GM06990 (cell line): Measurements from ENCODE around the gene SLC38A10.

ENCODE experiments used
- DNase-seq: peaks from one replicate; pipeline ENCODE4 v3.0.0-alpha.2; 2011; ENCODE audit not compliant: insufficient read length; ENCODE audit errors: extremely low read depth
- H3K27me3 ChIP-seq: replicated peaks from 2 replicates; pipeline ENCODE4 v1.6.0; 2011; ENCODE audit warnings: low read length; ENCODE audit not compliant: control insufficient read depth, insufficient read depth
- H3K36me3 ChIP-seq: 2 replicates; pipeline ENCODE4 v1.5.1; 2011; ENCODE audit warnings: low read length; ENCODE audit not compliant: control insufficient read depth, insufficient read depth
- H3K4me3 ChIP-seq: replicated peaks from 2 replicates; pipeline ENCODE4 v1.5.1; 2011; ENCODE audit warnings: low read depth, mild to moderate bottlenecking, control low read depth, low read length
- TF ChIP-seq, protein P1 (sequence below): IDR thresholded peaks from 2 replicates; pipeline ENCODE4 v1.5.1; 2011; ENCODE audit warnings: low read length, control low read depth, mild to moderate bottlenecking, inconsistent platforms; ENCODE audit not compliant: insufficient read depth, poor library complexity, severe bottlenecking

SLC38A10 gene

GRCh38 chr17:81299846-81300585 is 4.9 kb upstream of the SLC38A10 start:
- DNase-seq = no peak

DNA sequence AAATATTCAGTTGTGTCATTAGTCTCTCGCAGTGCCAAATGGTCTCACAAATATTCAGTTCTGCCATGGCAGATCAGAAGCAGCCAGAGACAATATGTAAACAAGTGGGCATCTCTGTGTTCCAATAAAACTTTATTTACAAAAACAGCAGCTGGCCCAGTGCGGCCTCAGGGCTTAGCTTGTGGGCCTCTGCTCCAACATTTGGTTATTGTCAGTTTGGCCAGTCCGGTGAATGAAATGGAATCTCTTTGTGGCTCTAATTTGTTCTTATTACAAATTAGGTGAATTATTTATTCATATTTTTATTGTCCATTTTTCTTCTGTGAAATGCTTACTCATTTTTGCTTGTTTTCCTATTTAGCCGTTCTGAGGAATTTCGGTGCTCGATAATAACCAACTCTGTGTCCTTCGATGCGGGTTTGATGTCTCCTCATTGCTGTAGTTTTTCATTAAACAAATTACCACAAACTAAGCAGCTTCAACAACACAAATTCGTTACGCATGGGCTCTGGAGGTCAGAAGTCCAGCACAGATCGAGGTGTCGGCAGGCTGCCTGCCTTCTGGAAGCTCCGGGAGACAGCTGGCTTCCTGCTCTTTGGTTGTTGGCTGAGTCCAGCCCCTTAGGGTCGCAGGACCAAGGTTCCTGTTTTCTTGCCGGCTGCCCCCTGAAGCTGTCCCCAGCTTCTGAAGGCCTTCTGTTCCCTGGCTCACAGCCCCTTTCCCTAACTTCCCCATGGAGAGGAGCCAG is 4.1 kb upstream of the SLC38A10 start:
- TF ChIP-seq, protein P1, sequence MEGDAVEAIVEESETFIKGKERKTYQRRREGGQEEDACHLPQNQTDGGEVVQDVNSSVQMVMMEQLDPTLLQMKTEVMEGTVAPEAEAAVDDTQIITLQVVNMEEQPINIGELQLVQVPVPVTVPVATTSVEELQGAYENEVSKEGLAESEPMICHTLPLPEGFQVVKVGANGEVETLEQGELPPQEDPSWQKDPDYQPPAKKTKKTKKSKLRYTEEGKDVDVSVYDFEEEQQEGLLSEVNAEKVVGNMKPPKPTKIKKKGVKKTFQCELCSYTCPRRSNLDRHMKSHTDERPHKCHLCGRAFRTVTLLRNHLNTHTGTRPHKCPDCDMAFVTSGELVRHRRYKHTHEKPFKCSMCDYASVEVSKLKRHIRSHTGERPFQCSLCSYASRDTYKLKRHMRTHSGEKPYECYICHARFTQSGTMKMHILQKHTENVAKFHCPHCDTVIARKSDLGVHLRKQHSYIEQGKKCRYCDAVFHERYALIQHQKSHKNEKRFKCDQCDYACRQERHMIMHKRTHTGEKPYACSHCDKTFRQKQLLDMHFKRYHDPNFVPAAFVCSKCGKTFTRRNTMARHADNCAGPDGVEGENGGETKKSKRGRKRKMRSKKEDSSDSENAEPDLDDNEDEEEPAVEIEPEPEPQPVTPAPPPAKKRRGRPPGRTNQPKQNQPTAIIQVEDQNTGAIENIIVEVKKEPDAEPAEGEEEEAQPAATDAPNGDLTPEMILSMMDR = no peak
- no peak for DNase-seq
- Histone ChIP-seq H3K36me3 (no peaks in the 10 kb centered on the region), H3K4me3 (no peak overlapping the region), H3K27me3 (no peaks in the 10 kb centered on the region)

More at GRCh38 chr17:81299846-81300585, 4.9 kb upstream of the SLC38A10 start:
- Histone ChIP-seq H3K4me3 (no peak overlapping the region), H3K36me3 (no peaks in the 10 kb centered on the region), H3K27me3 (no peaks in the 10 kb centered on the region)
- TF ChIP-seq, protein P1 = no peak

- no peak for DNase-seq
- Histone ChIP-seq H3K36me3 (no peaks in the 10 kb centered on the region), H3K4me3 (no peak overlapping the region), H3K27me3 (no peaks in the 10 kb centered on the region)
- TF ChIP-seq, protein P1 = no peak
These were observed 3.4 kb upstream of the SLC38A10 start for GRCh38 chr17:81298325-81298990.

- Histone ChIP-seq H3K36me3 (no peaks in the 10 kb centered on the region; the same call in none of the 2 replicates), H3K27me3 (no peaks in the 10 kb centered on the region), H3K4me3 (peak overlapping the region; percentile 98)
- TF ChIP-seq, protein P1 = peak; percentile 40
- DNase-seq = peak; percentile 53
These were observed 722 bp upstream of the SLC38A10 start for GRCh38 chr17:81295676-81296381.

GRCh38 chr17:81294512-81295030 is 536 bp downstream of the SLC38A10 start:
- TF ChIP-seq, protein P1 = no peak

More at GRCh38 chr17:81294512-81295030, 536 bp downstream of the SLC38A10 start:
- H3K4me3 ChIP-seq = peak overlapping the region; percentile 98
- no peaks in the 10 kb centered on the region for H3K27me3 ChIP-seq
- DNase-seq = peak; percentile 29
- peaks cover 6% of the 10 kb centered on the region for H3K36me3 ChIP-seq
